ENCODE results near the gene PRIM2. TPM values are rescaled to one million over a fixed set of nuclear protein-coding genes. Genes with fewer than 3 reads are reported as not detected.
"Not testable (repeated sequence)": the region's sequence is repeated elsewhere in the genome, so short reads cannot be mapped to it uniquely, and the experiment has no call there.

Gene PRIM2
- total RNA-seq, 1 donor from 2014 or later = 16.2 TPM

DNA sequence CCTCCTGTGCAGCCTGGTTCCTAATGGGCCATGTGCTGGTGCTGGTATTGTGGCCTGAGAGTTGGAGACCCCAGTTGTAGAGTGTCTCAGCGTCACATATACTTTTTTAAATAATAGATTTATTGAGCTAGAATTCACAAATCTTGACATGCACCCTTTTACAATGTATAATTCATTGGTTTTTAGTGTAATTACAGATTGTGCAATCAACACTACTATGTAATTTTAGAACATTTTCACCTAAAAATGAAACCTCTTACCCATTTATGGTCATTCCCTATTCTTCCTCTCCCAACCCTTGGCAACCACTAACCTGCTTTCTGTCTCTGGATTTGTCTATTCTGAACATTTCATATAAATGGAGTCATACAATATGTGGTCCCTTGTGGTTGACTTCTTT is 10.6 kb downstream of the PRIM2 start:
- TF ChIP-seq, protein P1, sequence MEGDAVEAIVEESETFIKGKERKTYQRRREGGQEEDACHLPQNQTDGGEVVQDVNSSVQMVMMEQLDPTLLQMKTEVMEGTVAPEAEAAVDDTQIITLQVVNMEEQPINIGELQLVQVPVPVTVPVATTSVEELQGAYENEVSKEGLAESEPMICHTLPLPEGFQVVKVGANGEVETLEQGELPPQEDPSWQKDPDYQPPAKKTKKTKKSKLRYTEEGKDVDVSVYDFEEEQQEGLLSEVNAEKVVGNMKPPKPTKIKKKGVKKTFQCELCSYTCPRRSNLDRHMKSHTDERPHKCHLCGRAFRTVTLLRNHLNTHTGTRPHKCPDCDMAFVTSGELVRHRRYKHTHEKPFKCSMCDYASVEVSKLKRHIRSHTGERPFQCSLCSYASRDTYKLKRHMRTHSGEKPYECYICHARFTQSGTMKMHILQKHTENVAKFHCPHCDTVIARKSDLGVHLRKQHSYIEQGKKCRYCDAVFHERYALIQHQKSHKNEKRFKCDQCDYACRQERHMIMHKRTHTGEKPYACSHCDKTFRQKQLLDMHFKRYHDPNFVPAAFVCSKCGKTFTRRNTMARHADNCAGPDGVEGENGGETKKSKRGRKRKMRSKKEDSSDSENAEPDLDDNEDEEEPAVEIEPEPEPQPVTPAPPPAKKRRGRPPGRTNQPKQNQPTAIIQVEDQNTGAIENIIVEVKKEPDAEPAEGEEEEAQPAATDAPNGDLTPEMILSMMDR (IDR thresholded peaks at IDR 0.05; ENCODE audit: unreplicated experiment) = no peak
- H3K27ac Mint-ChIP-seq (ENCODE audit: unreplicated experiment) = no peak overlapping the region

DNA sequence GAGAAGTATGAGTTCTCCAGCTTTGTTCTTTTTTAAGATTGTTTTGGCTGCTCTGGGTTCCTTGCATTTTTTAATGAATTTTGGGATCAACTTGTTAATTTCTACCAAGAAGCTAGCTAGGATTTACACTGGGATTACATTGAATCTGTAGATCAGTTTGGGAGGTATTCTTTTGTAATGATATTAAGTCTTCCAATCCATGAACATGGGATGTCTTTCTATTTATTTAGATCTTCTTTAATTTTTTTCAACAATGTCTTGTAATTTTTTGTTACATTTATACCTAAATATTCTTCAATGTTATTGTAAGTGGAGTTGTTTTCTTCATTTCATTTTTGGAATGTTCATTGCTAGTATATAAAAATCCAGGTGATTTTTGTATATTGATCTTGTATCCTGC is 12.5 kb downstream of the PRIM2 start:
- TF ChIP-seq, protein P1 (IDR thresholded peaks at IDR 0.05; ENCODE audit: unreplicated experiment) = no peak
- Mint-ChIP-seq H3K27ac (ENCODE audit: unreplicated experiment) (no peak overlapping the region), H3K27me3 (ENCODE audit: unreplicated experiment) (no peaks in the 10 kb centered on the region), H3K4me3 (ENCODE audit: unreplicated experiment) (peak overlapping the region; percentile 72), H3K9me3 (ENCODE audit: unreplicated experiment) (peaks cover 5% of the 10 kb centered on the region), H3K4me1 (ENCODE audit: unreplicated experiment) (no peaks in the 10 kb centered on the region), H3K36me3 (ENCODE audit: low read depth, unreplicated experiment) (peaks cover 62% of the 10 kb centered on the region)
- no peak for DNase-seq (ENCODE audit: low spot score)

More for the DNA sequence above, 10.6 kb downstream of the PRIM2 start:
- Mint-ChIP-seq H3K4me3 (ENCODE audit: unreplicated experiment) (no peak overlapping the region), H3K36me3 (ENCODE audit: low read depth, unreplicated experiment) (peaks cover 45% of the 10 kb centered on the region), H3K4me1 (ENCODE audit: unreplicated experiment) (no peaks in the 10 kb centered on the region), H3K9me3 (ENCODE audit: unreplicated experiment) (no peaks in the 10 kb centered on the region), H3K27me3 (ENCODE audit: unreplicated experiment) (no peaks in the 10 kb centered on the region)
- DNase-seq (ENCODE audit: low spot score) = no peak

DNA sequence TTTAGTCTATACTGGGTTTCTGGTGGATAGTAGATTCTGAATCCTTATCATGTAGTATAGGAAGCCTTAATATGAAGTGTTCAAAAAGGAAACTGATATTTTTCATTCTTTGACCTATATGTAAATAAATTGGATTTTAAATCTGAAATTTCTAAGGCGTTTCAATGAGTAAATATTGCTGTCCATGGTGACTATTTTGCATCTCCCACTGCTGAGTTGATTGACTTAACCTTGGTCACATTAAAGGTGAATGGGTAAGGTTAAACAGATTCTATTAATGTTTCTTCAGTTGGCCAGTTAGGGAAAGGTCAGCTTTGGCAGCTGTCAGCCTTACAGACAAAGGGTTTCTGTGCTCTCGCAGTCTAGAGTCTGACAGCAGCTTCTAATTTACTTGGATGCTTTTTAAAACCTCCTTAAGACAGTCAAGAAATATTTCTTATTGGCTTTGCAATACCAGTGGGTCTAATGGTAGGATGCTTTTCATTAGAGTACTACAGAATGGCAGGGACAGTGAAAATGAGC is 24.8 kb downstream of the PRIM2 start:
- DNase-seq (ENCODE audit: low spot score) = no peak
- no peak overlapping the region for H3K4me3 Mint-ChIP-seq (ENCODE audit: unreplicated experiment)
- TF ChIP-seq, protein P1 (IDR thresholded peaks at IDR 0.05; ENCODE audit: unreplicated experiment) = no peak
- no peaks in the 10 kb centered on the region for H3K9me3 Mint-ChIP-seq (ENCODE audit: unreplicated experiment)
- peaks cover 3% of the 10 kb centered on the region for H3K36me3 Mint-ChIP-seq (ENCODE audit: low read depth, unreplicated experiment)
- H3K27me3 Mint-ChIP-seq (ENCODE audit: unreplicated experiment) = no peaks in the 10 kb centered on the region
- H3K4me1 Mint-ChIP-seq (ENCODE audit: unreplicated experiment) = peaks cover 5% of the 10 kb centered on the region
- H3K27ac Mint-ChIP-seq (ENCODE audit: unreplicated experiment) = no peak overlapping the region

DNA sequence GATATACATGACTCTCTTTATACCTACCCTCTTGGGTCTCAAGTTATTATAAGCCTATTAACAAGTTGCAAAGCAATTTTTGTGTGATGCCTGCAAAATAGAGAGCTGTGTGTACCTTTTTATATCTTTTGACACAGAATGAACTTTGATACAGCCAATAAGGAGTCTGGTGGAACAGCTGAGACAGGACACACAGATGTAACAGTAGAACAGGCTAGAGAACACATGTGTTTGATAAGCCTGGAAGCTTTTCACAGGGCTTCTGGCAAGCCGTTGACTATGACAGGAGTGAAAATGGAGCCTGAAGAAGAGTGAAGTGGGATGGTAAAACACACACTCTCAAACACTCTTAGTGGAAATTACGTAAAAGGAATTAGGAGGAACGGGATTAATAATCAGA is 25.9 kb downstream of the PRIM2 start:
- H3K27me3 Mint-ChIP-seq (ENCODE audit: unreplicated experiment); H3K27ac Mint-ChIP-seq (ENCODE audit: unreplicated experiment); H3K4me1 Mint-ChIP-seq (ENCODE audit: unreplicated experiment); H3K36me3 Mint-ChIP-seq (ENCODE audit: low read depth, unreplicated experiment); DNase-seq (ENCODE audit: low spot score); H3K9me3 Mint-ChIP-seq (ENCODE audit: unreplicated experiment); H3K4me3 Mint-ChIP-seq (ENCODE audit: unreplicated experiment): not testable (repeated sequence)

DNA sequence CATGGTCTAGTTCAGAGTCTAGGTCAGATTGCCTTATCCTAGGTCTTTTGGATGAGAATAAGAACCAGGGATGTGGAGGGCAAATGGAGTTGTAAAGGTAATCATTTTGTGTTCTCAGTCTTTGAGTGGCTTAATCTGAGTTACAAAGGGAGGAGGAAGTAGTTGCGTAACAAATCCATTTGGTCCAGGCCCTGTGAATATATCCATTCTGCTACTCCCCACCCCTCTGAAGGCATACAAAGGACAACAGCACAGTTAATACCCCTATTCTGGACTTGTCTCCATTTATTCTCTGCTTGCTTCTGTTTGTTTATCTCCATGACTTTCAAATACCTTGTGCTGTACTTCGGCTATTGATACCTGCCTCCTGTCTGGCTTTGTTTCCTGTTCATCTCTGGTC is 29.3 kb downstream of the PRIM2 start:
- not testable (repeated sequence) for H3K27me3 Mint-ChIP-seq (ENCODE audit: unreplicated experiment); H3K9me3 Mint-ChIP-seq (ENCODE audit: unreplicated experiment); DNase-seq (ENCODE audit: low spot score); H3K27ac Mint-ChIP-seq (ENCODE audit: unreplicated experiment); H3K4me1 Mint-ChIP-seq (ENCODE audit: unreplicated experiment); H3K4me3 Mint-ChIP-seq (ENCODE audit: unreplicated experiment); H3K36me3 Mint-ChIP-seq (ENCODE audit: low read depth, unreplicated experiment)

DNA sequence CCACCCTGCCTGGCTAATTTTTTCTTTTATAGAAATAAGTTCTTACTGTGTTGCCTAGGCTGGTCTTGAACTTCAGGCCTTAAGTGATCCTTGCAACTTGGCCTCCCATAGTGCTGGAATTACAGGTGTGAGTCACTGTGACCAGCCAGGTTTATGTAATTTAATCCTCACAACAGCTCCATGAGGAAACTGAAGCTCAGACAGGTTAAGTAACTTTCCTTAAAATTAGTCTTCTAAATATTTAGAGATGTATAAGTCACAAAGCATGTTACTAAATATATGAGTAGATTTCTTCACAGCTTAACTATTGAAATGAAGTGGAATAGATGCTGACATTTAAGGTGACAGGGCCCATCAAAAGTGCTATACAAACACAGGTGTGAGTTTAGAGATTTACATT is 30.2 kb downstream of the PRIM2 start:
- H3K4me3 Mint-ChIP-seq (ENCODE audit: unreplicated experiment); H3K36me3 Mint-ChIP-seq (ENCODE audit: low read depth, unreplicated experiment); H3K9me3 Mint-ChIP-seq (ENCODE audit: unreplicated experiment); DNase-seq (ENCODE audit: low spot score); H3K4me1 Mint-ChIP-seq (ENCODE audit: unreplicated experiment); H3K27ac Mint-ChIP-seq (ENCODE audit: unreplicated experiment); H3K27me3 Mint-ChIP-seq (ENCODE audit: unreplicated experiment): not testable (repeated sequence)

DNA sequence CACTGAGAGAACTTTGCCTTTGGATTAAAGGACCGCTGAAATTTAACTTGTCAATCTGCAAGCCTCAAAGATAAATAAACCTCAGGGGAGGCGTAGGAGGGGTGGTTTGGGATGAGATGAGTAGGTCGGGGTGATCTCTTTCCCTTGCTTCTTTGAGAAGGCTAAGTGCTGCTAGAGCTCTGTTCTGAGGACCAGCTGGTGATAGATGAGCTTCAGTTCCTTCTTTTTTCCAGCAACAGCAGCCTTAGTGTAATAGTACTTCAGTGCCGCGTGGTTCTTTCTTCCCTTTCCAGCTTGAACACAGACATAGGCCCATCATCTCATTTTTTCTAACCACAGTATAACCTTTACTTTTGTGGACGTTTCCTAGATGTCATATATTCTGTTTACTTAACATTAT is 33.0 kb downstream of the PRIM2 start:
- not testable (repeated sequence) for H3K27me3 Mint-ChIP-seq (ENCODE audit: unreplicated experiment); H3K9me3 Mint-ChIP-seq (ENCODE audit: unreplicated experiment); DNase-seq (ENCODE audit: low spot score); H3K36me3 Mint-ChIP-seq (ENCODE audit: low read depth, unreplicated experiment); H3K4me3 Mint-ChIP-seq (ENCODE audit: unreplicated experiment); H3K27ac Mint-ChIP-seq (ENCODE audit: unreplicated experiment); H3K4me1 Mint-ChIP-seq (ENCODE audit: unreplicated experiment)

DNA sequence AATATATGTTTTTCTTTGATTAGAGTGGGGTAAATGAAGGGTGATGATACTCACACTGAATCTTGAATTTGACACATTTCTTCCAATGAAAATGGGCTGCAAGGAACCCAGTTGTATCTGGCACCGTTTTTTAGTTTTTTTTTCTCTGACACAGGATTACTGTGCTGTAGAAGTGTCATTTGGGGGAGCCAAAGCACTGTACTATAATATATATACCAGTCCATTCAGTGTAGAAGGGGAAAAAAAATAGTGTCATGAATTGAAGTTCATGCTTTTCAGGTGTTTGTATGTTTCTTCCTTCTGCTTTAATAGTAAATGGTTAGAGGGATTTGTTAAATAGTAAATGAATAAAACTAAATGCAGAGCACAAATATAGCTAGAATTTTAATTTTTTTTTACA is 35.2 kb downstream of the PRIM2 start:
- not testable (repeated sequence) for H3K4me3 Mint-ChIP-seq (ENCODE audit: unreplicated experiment); H3K9me3 Mint-ChIP-seq (ENCODE audit: unreplicated experiment); DNase-seq (ENCODE audit: low spot score); H3K4me1 Mint-ChIP-seq (ENCODE audit: unreplicated experiment); H3K36me3 Mint-ChIP-seq (ENCODE audit: low read depth, unreplicated experiment); H3K27me3 Mint-ChIP-seq (ENCODE audit: unreplicated experiment); H3K27ac Mint-ChIP-seq (ENCODE audit: unreplicated experiment)

DNA sequence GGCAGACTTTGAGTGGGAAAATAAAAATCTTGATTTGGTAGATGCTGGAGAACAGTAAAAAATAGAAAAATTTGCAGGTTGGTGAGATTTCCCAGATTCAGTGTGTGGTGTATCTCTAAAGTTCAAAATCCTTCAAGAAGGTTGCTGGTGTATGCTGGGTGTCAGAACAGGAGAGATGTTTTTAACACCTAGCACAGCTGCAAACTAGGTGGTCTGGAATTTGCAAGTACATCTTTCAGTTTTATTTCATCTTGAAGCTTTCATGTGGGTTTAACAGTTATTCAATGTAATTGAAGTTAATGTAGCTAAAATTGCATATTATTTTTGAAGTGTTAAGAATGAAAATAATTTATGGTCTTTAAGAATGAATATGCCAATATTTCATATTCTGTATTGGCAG is 40.9 kb downstream of the PRIM2 start:
- H3K36me3 Mint-ChIP-seq (ENCODE audit: low read depth, unreplicated experiment); H3K9me3 Mint-ChIP-seq (ENCODE audit: unreplicated experiment); H3K27me3 Mint-ChIP-seq (ENCODE audit: unreplicated experiment); H3K27ac Mint-ChIP-seq (ENCODE audit: unreplicated experiment); H3K4me3 Mint-ChIP-seq (ENCODE audit: unreplicated experiment); DNase-seq (ENCODE audit: low spot score); H3K4me1 Mint-ChIP-seq (ENCODE audit: unreplicated experiment): not testable (repeated sequence)

DNA sequence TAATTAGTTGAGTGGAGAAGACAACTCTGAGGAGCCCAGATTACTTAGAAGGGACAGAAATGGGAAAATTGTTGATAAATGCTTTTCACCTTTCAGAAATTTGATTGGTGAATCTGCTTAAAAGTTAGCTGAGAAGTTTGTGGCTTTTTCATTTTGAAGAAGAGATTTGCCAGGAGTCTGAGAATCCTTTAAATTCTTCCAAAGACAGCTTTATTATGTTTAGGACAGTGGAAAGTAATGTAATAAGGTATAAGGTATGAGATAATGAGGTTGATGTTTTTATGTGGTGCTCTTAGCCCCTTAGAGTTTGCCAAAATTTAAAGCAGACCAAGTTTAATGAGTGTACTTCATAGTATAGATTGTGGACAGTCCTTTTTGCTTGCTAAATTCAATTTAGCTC is 42.3 kb downstream of the PRIM2 start:
- not testable (repeated sequence) for DNase-seq (ENCODE audit: low spot score); H3K4me1 Mint-ChIP-seq (ENCODE audit: unreplicated experiment); H3K4me3 Mint-ChIP-seq (ENCODE audit: unreplicated experiment); H3K27ac Mint-ChIP-seq (ENCODE audit: unreplicated experiment); H3K9me3 Mint-ChIP-seq (ENCODE audit: unreplicated experiment); H3K36me3 Mint-ChIP-seq (ENCODE audit: low read depth, unreplicated experiment); H3K27me3 Mint-ChIP-seq (ENCODE audit: unreplicated experiment)
